Measurements from ENCODE around the gene ACSS1.

- TF ChIP-seq CTCF (conservative IDR thresholded peaks at IDR 0.05; ENCODE audit: low read length) (no peak), EZH2phosphoT487 (IDR thresholded peaks at IDR 0.05; ENCODE audit: borderline replicate concordance) (no peak)
Observed at GRCh38 chr20:25032478-25033264, 25.3 kb downstream of the ACSS1 start.

Measured in Loucy (cell line).